ENCODE measurements around the gene WRAP73. TPM values are rescaled to one million over a fixed set of nuclear protein-coding genes. Genes with fewer than 3 reads are reported as not detected.

WRAP73 gene, protein sequence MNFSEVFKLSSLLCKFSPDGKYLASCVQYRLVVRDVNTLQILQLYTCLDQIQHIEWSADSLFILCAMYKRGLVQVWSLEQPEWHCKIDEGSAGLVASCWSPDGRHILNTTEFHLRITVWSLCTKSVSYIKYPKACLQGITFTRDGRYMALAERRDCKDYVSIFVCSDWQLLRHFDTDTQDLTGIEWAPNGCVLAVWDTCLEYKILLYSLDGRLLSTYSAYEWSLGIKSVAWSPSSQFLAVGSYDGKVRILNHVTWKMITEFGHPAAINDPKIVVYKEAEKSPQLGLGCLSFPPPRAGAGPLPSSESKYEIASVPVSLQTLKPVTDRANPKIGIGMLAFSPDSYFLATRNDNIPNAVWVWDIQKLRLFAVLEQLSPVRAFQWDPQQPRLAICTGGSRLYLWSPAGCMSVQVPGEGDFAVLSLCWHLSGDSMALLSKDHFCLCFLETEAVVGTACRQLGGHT
- total RNA-seq = 10 to 100 TPM; 12.3 to 12.8 TPM
- polyA plus RNA-seq (ENCODE audit: insufficient read length in 2 of 2) = 10 to 100 TPM; 17.0 to 22.8 TPM
- long read RNA-seq, donor 1, transcript WRAP73-201 (12 exons, 1,665 nt) = major isoform, 8 of 15 reads
- long read RNA-seq, donor 1, partial matches to known transcripts = 7 of 15 reads
- long read RNA-seq, donor 1, other reads (novel, unspliced or antisense) = 0 of 15 reads
- long read RNA-seq, donor 2, partial matches to known transcripts = 0 of 2 reads
- long read RNA-seq, donor 2, other reads (novel, unspliced or antisense) = 0 of 2 reads
- long read RNA-seq, donor 3, transcript WRAP73-201 (12 exons, 1,665 nt) = major isoform, 5 of 7 reads
- long read RNA-seq, donor 3, partial matches to known transcripts = 0 of 7 reads
- long read RNA-seq, donor 3, other reads (novel, unspliced or antisense) = 0 of 7 reads
- long read RNA-seq, donor 4, transcript WRAP73-201 (12 exons, 1,665 nt) = major isoform, 8 of 27 reads
- long read RNA-seq, donor 4, partial matches to known transcripts = 17 of 27 reads
- long read RNA-seq, donor 4, other reads (novel, unspliced or antisense) = 0 of 27 reads

DNA sequence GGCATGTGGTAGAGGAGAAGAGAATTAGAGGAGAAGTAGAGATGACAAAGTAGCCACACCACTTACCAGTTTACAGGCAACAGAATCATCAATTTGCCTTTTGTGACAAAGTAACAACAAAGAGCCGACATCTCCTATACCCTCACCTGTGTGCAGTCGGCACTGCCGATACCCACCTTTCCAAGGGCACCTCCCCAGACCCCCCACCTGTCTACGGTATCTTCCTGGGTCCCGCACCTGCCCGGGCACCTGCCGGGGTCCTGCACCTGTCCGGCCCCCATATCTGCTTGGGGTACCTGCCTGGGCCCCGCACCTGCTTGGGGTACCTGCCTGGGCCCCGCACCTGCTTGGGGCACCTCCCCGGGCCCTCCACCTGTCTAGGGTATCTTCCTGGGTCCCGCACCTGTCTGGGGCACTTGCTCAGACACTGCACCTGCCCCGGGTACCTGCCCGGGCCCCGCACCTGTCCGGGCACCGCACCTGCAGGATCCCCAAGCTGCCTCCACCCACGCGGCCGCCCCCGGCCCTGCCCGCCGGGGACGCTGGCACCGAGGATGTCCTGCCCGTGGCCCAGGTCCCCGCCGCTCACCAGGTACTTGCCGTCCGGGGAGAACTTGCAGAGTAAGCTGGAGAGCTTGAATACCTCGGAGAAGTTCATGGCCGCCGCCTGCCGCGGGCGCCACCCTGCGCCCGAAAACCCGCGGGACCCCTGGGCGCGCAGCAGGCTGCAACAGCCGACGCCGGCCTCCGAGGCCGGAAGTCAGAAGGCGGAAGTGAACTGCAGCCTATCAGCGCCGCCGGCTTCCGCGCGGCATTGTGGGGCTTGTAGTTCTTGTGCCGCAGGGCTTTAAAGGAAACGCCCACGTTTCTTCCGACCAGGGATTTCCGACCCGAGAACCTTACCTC lies at the start of gene WRAP73:
Gene WRAP73 (minus strand): TSS at position 762 of the 906 bp plus-strand sequence. CDS start 104 bp downstream, at position 658.
- no peak within 1 kb of the TSS for H3K27ac ChIP-seq (ENCODE audit: low read depth, low read length)
- peak; percentile 72 to 97 (median 83) for DNase-seq (ENCODE audit: low read depth in 4 of 6, low spot score in 6 of 6)
- peaks cover 42% of the 10 kb centered on the region for H3K27me3 ChIP-seq (ENCODE audit: control insufficient read depth, insufficient read depth, low read length)

DNA sequence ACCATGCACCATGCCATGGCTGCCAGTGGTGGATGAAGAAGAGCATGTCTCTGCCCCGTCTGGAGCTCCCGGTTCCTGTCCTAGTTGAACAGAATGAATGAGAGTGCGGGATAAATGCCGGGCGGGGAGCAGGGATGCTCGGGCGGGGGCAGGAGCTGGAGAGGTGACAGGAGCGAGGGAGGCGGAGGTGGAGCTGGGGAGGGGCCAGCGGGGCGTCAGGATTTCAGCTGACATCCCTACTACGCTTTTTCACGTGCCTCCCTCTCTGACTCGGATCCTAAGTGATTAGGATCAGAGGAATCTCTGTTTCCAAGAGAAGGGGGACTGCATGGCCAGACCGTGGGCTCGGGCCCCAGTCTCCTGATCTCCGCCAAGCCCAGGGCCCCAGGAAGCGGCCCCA lies 49.7 kb upstream of the WRAP73 start:
- H3K9me3 ChIP-seq (ENCODE audit: control insufficient read depth, insufficient read depth, low read length) = no peaks in the 10 kb centered on the region
- H3K27me3 ChIP-seq (ENCODE audit: control insufficient read depth, insufficient read depth, low read length) = peaks cover 16% of the 10 kb centered on the region
- H3K36me3 ChIP-seq (ENCODE audit: control insufficient read depth, insufficient read depth, low read length) = no peaks in the 10 kb centered on the region
- peaks cover 26% of the 10 kb centered on the region for H3K4me1 ChIP-seq (ENCODE audit: control insufficient read depth, insufficient read depth, low read length)
- DNase-seq (ENCODE audit: low read depth in 4 of 6, low spot score in 6 of 6) = no peak
- no peak overlapping the region for H3K27ac ChIP-seq (ENCODE audit: low read depth, low read length)
- no peak overlapping the region for H3K4me3 ChIP-seq (ENCODE audit: low read depth, low read length)
- 38% methylated on average over 14 of the region's 18 CpGs for WGBS (ENCODE audit: insufficient coverage)

More for the DNA sequence above, at the start of gene WRAP73:
- 5% methylated on average over 58 of the region's 60 CpGs for WGBS (ENCODE audit: insufficient coverage)
- peaks cover 28% of the 10 kb centered on the region for H3K4me1 ChIP-seq (ENCODE audit: control insufficient read depth, insufficient read depth, low read length)
- no peaks in the 10 kb centered on the region for H3K9me3 ChIP-seq (ENCODE audit: control insufficient read depth, insufficient read depth, low read length)
- H3K36me3 ChIP-seq (ENCODE audit: control insufficient read depth, insufficient read depth, low read length) = peaks cover 23% of the 10 kb centered on the region
- peak within 1 kb of the TSS; percentile 63 for H3K4me3 ChIP-seq (ENCODE audit: low read depth, low read length)

DNA sequence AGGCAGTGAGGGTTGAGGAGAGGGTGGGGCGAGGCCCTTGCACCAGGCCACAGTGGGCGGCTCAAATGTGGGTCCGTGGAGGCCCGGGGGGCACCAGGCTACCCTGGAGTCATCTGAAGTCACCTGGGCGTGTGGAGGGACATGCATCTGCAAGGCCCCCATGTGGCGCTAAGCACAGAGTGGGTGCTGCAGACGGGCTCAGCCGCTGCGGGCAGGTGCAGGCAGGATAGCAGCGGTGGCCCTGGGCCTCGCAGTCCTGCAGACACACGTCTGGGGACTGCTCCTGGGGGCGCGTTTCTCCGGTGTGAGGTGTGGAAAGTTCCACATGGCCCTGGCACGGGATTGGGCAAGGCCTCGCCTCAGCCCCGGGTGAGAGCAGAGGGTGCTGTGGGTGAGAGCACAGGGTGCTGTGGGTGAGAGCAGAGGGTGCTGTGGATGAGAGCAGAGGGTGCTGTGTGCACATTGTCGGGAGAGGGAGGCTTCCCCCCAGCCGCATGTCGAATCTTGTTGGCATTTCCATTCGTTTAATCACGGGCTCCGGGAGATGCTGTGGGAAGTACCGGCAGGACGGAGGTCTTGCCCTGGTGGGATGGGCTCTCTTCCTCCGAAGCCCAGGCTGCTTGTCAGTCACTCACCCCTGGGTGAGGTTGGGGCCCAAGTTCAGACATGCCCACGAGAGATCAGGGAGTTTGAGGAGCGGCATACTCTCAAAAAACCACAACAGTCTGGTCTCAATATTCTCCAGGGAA lies 48.9 kb upstream of the WRAP73 start:
- 83% methylated on average over 25 of the region's 29 CpGs for WGBS (ENCODE audit: insufficient coverage)
- Histone ChIP-seq H3K36me3 (ENCODE audit: control insufficient read depth, insufficient read depth, low read length) (no peaks in the 10 kb centered on the region), H3K4me1 (ENCODE audit: control insufficient read depth, insufficient read depth, low read length) (peaks cover 26% of the 10 kb centered on the region), H3K27ac (ENCODE audit: low read depth, low read length) (no peak overlapping the region), H3K27me3 (ENCODE audit: control insufficient read depth, insufficient read depth, low read length) (peaks cover 16% of the 10 kb centered on the region), H3K9me3 (ENCODE audit: control insufficient read depth, insufficient read depth, low read length) (no peaks in the 10 kb centered on the region), H3K4me3 (ENCODE audit: low read depth, low read length) (no peak overlapping the region)
- no peak for DNase-seq (ENCODE audit: low read depth in 4 of 6, low spot score in 6 of 6)

DNA sequence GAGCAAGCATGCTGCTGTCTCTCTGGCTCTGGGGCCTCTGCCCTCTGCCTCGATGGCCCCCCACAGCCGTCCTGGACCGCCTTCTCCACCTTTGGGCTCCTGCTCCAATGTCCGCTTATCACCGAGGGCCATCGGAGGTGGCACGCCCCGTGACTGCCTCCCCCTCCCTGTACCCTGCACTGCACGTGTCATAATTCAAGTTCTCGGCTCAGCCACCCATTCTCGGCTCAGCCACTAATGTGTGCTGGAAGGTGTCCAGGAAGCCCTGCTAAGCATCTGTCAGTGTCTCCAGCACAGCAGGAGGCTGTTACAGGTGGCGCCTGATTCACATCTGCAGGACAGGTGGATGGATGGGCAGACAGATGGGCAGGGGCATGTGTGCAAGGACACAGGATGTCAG lies 47.9 kb upstream of the WRAP73 start:
- H3K4me3 ChIP-seq (ENCODE audit: low read depth, low read length) = no peak overlapping the region
- DNase-seq (ENCODE audit: low read depth in 4 of 6, low spot score in 6 of 6) = peak in 2 of 6 donors; percentile 66 to 82
- peaks cover 28% of the 10 kb centered on the region for H3K4me1 ChIP-seq (ENCODE audit: control insufficient read depth, insufficient read depth, low read length)
- 58% methylated on average over 12 of the region's 12 CpGs for WGBS (ENCODE audit: insufficient coverage)
- no peak overlapping the region for H3K27ac ChIP-seq (ENCODE audit: low read depth, low read length)
- no peaks in the 10 kb centered on the region for H3K9me3 ChIP-seq (ENCODE audit: control insufficient read depth, insufficient read depth, low read length)
- no peaks in the 10 kb centered on the region for H3K36me3 ChIP-seq (ENCODE audit: control insufficient read depth, insufficient read depth, low read length)
- peaks cover 16% of the 10 kb centered on the region for H3K27me3 ChIP-seq (ENCODE audit: control insufficient read depth, insufficient read depth, low read length)

DNA sequence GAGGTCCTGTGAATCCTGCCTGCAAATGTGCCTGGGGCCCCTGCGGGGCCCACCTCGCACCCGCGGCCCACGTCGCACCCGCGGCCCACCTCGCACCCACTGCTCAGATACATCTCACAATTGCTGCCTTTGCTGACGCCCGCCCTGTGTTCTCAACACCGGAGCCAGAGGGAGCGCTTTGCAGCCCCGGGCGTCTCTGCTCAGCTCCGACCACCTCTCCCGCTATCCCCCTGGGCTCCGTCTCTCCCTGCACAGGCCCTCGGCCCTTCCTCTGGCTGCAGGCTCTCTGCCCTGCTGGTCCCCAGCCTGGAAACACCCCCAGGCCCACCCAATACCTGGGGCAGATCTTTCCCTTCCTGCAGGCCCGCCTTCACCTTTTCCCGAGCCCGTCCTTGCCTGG lies 47.2 kb upstream of the WRAP73 start:
- Histone ChIP-seq H3K27ac (ENCODE audit: low read depth, low read length) (no peak overlapping the region), H3K36me3 (ENCODE audit: control insufficient read depth, insufficient read depth, low read length) (no peaks in the 10 kb centered on the region), H3K4me3 (ENCODE audit: low read depth, low read length) (no peak overlapping the region), H3K4me1 (ENCODE audit: control insufficient read depth, insufficient read depth, low read length) (peaks cover 34% of the 10 kb centered on the region), H3K27me3 (ENCODE audit: control insufficient read depth, insufficient read depth, low read length) (peaks cover 16% of the 10 kb centered on the region), H3K9me3 (ENCODE audit: control insufficient read depth, insufficient read depth, low read length) (no peaks in the 10 kb centered on the region)
- DNase-seq (ENCODE audit: low read depth in 4 of 6, low spot score in 6 of 6) = no peak
- 92% methylated on average over 22 of the region's 22 CpGs for WGBS (ENCODE audit: insufficient coverage)

DNA sequence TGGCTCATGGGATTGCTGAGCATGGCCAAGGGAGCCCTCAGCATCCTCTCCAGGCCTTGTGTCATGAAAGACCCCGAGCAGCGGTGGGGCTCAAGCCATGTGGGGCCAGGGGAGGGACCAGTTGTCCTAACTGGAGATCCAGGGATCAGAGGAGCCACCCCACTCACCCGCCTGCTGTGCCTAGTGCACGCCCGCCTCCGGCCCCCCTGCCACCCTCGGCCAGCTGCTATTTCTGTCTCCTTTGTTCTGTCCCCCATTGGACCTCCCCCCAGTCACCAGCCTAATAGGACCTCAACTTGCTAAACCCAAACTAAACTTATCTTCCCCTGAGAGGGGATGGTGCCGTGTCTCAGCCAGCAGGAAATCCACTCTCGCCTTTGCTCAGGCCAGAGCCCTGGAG lies 46.8 kb upstream of the WRAP73 start:
- no peaks in the 10 kb centered on the region for H3K36me3 ChIP-seq (ENCODE audit: control insufficient read depth, insufficient read depth, low read length)
- DNase-seq (ENCODE audit: low read depth in 4 of 6, low spot score in 6 of 6) = no peak
- H3K9me3 ChIP-seq (ENCODE audit: control insufficient read depth, insufficient read depth, low read length) = no peaks in the 10 kb centered on the region
- peaks cover 16% of the 10 kb centered on the region for H3K27me3 ChIP-seq (ENCODE audit: control insufficient read depth, insufficient read depth, low read length)
- peaks cover 34% of the 10 kb centered on the region for H3K4me1 ChIP-seq (ENCODE audit: control insufficient read depth, insufficient read depth, low read length)
- H3K4me3 ChIP-seq (ENCODE audit: low read depth, low read length) = no peak overlapping the region
- WGBS (ENCODE audit: insufficient coverage) = 80% methylated on average over 9 of the region's 9 CpGs
- H3K27ac ChIP-seq (ENCODE audit: low read depth, low read length) = no peak overlapping the region

DNA sequence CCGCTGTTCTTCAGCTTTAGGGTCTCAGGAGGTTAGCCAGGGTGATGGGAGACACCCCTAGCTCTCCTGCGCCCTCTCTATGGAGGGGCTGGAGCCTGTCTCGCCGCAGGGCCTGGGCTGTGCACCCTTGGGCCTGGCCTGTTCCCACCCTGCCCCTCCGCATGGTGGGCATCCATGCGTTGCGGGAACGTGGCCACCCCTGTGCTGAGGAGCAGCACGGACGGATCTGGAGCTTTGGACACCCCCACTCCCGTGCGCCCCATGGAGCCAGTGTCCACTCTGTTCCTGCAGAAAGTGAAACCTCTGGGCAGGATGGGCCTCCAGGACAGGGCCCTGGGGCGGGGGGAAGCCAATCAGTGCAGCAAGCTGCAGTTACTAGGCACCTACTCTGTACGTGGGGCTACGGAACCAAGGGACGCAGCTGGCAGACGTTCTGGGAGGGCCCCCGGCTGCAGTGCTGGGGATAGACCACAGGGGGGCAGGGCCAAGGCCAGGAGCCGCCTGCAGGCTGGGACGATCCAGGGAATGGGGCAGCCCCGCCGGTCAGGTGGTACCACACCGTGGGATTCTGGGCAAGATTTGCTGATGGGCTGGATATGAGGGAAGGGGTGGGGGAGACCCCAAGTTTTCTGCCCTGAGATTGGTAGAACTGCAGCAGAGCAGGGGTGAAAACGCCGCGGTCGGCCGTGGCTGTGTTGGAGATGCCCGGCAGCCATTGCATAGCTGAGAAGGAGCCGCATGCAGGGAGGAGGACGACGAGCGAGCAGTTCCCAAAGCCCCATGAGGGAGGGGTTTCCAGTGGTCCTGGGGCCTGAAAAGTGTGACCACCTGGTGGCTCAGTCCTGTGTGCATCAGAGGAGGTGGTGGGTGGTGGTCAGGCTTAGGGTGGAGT lies 45.7 kb upstream of the WRAP73 start:
- H3K27ac ChIP-seq (ENCODE audit: low read depth, low read length) = no peak overlapping the region
- H3K36me3 ChIP-seq (ENCODE audit: control insufficient read depth, insufficient read depth, low read length) = no peaks in the 10 kb centered on the region
- H3K9me3 ChIP-seq (ENCODE audit: control insufficient read depth, insufficient read depth, low read length) = no peaks in the 10 kb centered on the region
- DNase-seq (ENCODE audit: low read depth in 4 of 6, low spot score in 6 of 6) = peak in 2 of 6 donors; percentile 42 to 46
- H3K4me3 ChIP-seq (ENCODE audit: low read depth, low read length) = no peak overlapping the region
- H3K27me3 ChIP-seq (ENCODE audit: control insufficient read depth, insufficient read depth, low read length) = peaks cover 13% of the 10 kb centered on the region
- WGBS (ENCODE audit: insufficient coverage) = 49% methylated on average over 33 of the region's 33 CpGs
- peaks cover 34% of the 10 kb centered on the region for H3K4me1 ChIP-seq (ENCODE audit: control insufficient read depth, insufficient read depth, low read length)

DNA sequence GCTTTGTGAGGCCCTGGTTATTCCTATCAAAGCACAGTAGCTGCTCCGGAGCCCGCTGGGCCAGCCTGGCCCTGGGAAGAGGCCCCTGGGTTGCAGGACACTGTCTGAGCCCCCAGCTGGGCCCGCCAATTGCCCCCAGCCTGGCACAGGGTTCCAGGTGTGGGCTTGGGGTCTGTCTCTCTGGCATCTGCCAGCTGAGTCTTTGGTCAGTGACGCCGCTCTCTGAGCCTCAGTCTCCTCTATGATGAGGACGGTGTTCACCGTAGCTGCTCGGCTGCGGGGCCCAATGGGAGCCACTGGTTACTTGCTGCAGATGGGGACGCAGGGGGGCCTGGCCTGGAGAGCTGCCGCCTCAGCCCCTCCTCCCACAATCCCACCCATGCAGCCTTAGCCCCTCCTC lies 43.4 kb upstream of the WRAP73 start:
- Histone ChIP-seq H3K27ac (ENCODE audit: low read depth, low read length) (no peak overlapping the region), H3K27me3 (ENCODE audit: control insufficient read depth, insufficient read depth, low read length) (peaks cover 5% of the 10 kb centered on the region), H3K4me1 (ENCODE audit: control insufficient read depth, insufficient read depth, low read length) (peaks cover 30% of the 10 kb centered on the region), H3K9me3 (ENCODE audit: control insufficient read depth, insufficient read depth, low read length) (no peaks in the 10 kb centered on the region), H3K4me3 (ENCODE audit: low read depth, low read length) (no peak overlapping the region), H3K36me3 (ENCODE audit: control insufficient read depth, insufficient read depth, low read length) (peaks cover 7% of the 10 kb centered on the region)
- no peak for DNase-seq (ENCODE audit: low read depth in 4 of 6, low spot score in 6 of 6)
- 88% methylated on average over 11 of the region's 11 CpGs for WGBS (ENCODE audit: insufficient coverage)

Data from spinal cord (tissue), 10 donors.